Measurements from ENCODE around the gene CAPN6. TPM values are rescaled to one million over a fixed set of nuclear protein-coding genes. Genes with fewer than 3 reads are reported as not detected.
A peak's percentile ranks its signal among the peaks of the same experiment; 100 is the strongest.

The CAPN6 gene
- total RNA-seq, 1 donor from 2014 or later: 232 TPM

GRCh38 chrX:111282991-111283390 lies 12.7 kb upstream of the CAPN6 start:
- H3K4me1 Mint-ChIP-seq: no peaks in the 10 kb centered on the region
- no peaks in the 10 kb centered on the region for H3K9me3 ChIP-seq (ENCODE audit: low read depth)
- no peaks in the 10 kb centered on the region for H3K9me3 Mint-ChIP-seq
- H3K4me2 ChIP-seq: no peak overlapping the region
- H3K9ac ChIP-seq: no peak overlapping the region
- H3K4me3 Mint-ChIP-seq: no peak overlapping the region
- H3K36me3 Mint-ChIP-seq: peaks cover 2% of the 10 kb centered on the region
- no peak for TF ChIP-seq EZH2 (IDR thresholded peaks at IDR 0.05)
- TF ChIP-seq CTCF (IDR thresholded peaks at IDR 0.05): no peak
- TF ChIP-seq EZH2phosphoT487 (IDR thresholded peaks at IDR 0.05): no peak
- H3F3A ChIP-seq (ENCODE audit: low read depth): no peaks in the 10 kb centered on the region
- no peak overlapping the region for H3K27ac Mint-ChIP-seq
- H2AFZ ChIP-seq (replicated peaks): no peak overlapping the region
- H3K27me3 ChIP-seq: no peaks in the 10 kb centered on the region
- no peak overlapping the region for H3K27ac ChIP-seq
- no peak for DNase-seq (ENCODE audit: low spot score)
- H3K27me3 Mint-ChIP-seq (ENCODE audit: insufficient read depth, low read depth): no peaks in the 10 kb centered on the region
- H3K36me3 ChIP-seq: no peaks in the 10 kb centered on the region
- H4K20me1 ChIP-seq (ENCODE audit: low read depth): no peaks in the 10 kb centered on the region
- H3K4me1 ChIP-seq: peaks cover 12% of the 10 kb centered on the region
- H3K4me3 ChIP-seq: no peak overlapping the region
- H3K79me2 ChIP-seq (ENCODE audit: low read depth): no peaks in the 10 kb centered on the region

GRCh38 chrX:111282139-111282538 lies 11.9 kb upstream of the CAPN6 start:
- Histone ChIP-seq H3K4me2 (no peak overlapping the region), H3F3A (ENCODE audit: low read depth) (no peaks in the 10 kb centered on the region), H3K27ac (no peak overlapping the region), H3K79me2 (ENCODE audit: low read depth) (no peaks in the 10 kb centered on the region), H2AFZ (replicated peaks) (no peak overlapping the region), H3K27me3 (no peaks in the 10 kb centered on the region), H3K9me3 (ENCODE audit: low read depth) (no peaks in the 10 kb centered on the region), H3K9ac (no peak overlapping the region), H4K20me1 (ENCODE audit: low read depth) (no peaks in the 10 kb centered on the region), H3K36me3 (no peaks in the 10 kb centered on the region), H3K4me1 (peaks cover 12% of the 10 kb centered on the region), H3K4me3 (no peak overlapping the region)
- Mint-ChIP-seq H3K36me3 (no peaks in the 10 kb centered on the region), H3K27ac (no peak overlapping the region), H3K4me3 (no peak overlapping the region), H3K9me3 (no peaks in the 10 kb centered on the region), H3K4me1 (no peaks in the 10 kb centered on the region), H3K27me3 (ENCODE audit: insufficient read depth, low read depth) (no peaks in the 10 kb centered on the region)
- no peak for DNase-seq (ENCODE audit: low spot score)
- TF ChIP-seq CTCF (IDR thresholded peaks at IDR 0.05) (no peak), EZH2 (IDR thresholded peaks at IDR 0.05) (no peak), EZH2phosphoT487 (IDR thresholded peaks at IDR 0.05) (no peak)

- Histone ChIP-seq H3K4me1 (peaks cover 54% of the 10 kb centered on the region), H2AFZ (replicated peaks) (peak overlapping the region; percentile 30), H3K36me3 (no peaks in the 10 kb centered on the region), H3K79me2 (ENCODE audit: low read depth) (peaks cover 63% of the 10 kb centered on the region), H3K4me2 (peak overlapping the region; percentile 92), H4K20me1 (ENCODE audit: low read depth) (no peaks in the 10 kb centered on the region), H3K9me3 (ENCODE audit: low read depth) (no peaks in the 10 kb centered on the region), H3F3A (ENCODE audit: low read depth) (peaks cover 6% of the 10 kb centered on the region), H3K27me3 (no peaks in the 10 kb centered on the region), H3K4me3 (peak overlapping the region; percentile 59), H3K27ac (no peak overlapping the region), H3K9ac (peak overlapping the region; percentile 30)
- peaks cover 3% of the 10 kb centered on the region for H3K4me1 Mint-ChIP-seq
- H3K4me3 Mint-ChIP-seq: no peak overlapping the region
- DNase-seq (ENCODE audit: low spot score): no peak
- peaks cover 2% of the 10 kb centered on the region for H3K27me3 Mint-ChIP-seq (ENCODE audit: insufficient read depth, low read depth)
- H3K9me3 Mint-ChIP-seq: no peaks in the 10 kb centered on the region
- H3K27ac Mint-ChIP-seq: no peak overlapping the region
- TF ChIP-seq EZH2phosphoT487 (IDR thresholded peaks at IDR 0.05): no peak
- no peak for TF ChIP-seq CTCF (IDR thresholded peaks at IDR 0.05)
- no peak for TF ChIP-seq EZH2 (IDR thresholded peaks at IDR 0.05)
- H3K36me3 Mint-ChIP-seq: no peaks in the 10 kb centered on the region
These were observed 1.8 kb downstream of the CAPN6 start for GRCh38 chrX:111268506-111268905.

All from neural progenitor cell (in vitro differentiated cells).